Measurements from ENCODE around the gene RGS6. TPM values are rescaled to one million over a fixed set of nuclear protein-coding genes. Genes with fewer than 3 reads are reported as not detected.

RGS6 gene
- total RNA-seq, 2 experiments from 2014 or later: not detected

GRCh38 chr14:72010474-72010873 is 78.2 kb downstream of the RGS6 start:
- ATAC-seq (no peak), DNase-seq (no peak)
- H3K36me3 Mint-ChIP-seq (ENCODE audit: low read depth): no peaks in the 10 kb centered on the region
- POLR2A ChIA-PET: no interaction called here
- CTCF ChIA-PET: no interaction called here
- intact Hi-C loops (cut with micrococcal nuclease): no loop called here
- no peaks in the 10 kb centered on the region for H3K9me3 Mint-ChIP-seq
- no peak overlapping the region for H3K27ac Mint-ChIP-seq
- TF ChIP-seq CTCF (IDR thresholded peaks at IDR 0.05): no peak
- no peaks in the 10 kb centered on the region for H3K4me1 Mint-ChIP-seq (ENCODE audit: low read depth)
- H3K4me3 Mint-ChIP-seq: no peak overlapping the region
- H3K27me3 Mint-ChIP-seq: peaks cover 4% of the 10 kb centered on the region

- no peak for TF ChIP-seq CTCF (IDR thresholded peaks at IDR 0.05)
- Mint-ChIP-seq H3K27ac (no peak overlapping the region), H3K4me1 (ENCODE audit: low read depth) (no peaks in the 10 kb centered on the region), H3K27me3 (peaks cover 1% of the 10 kb centered on the region), H3K4me3 (no peak overlapping the region), H3K9me3 (no peaks in the 10 kb centered on the region), H3K36me3 (ENCODE audit: low read depth) (no peaks in the 10 kb centered on the region)
- DNase-seq: no peak
- POLR2A ChIA-PET: no interaction called here
- CTCF ChIA-PET: interaction anchor here (1.5 kb wide), 1 partner anchor 10 kb away, joined by 4 read pairs; no protein-coding TSS in a partner anchor
- no peak for ATAC-seq
- intact Hi-C loops (cut with micrococcal nuclease): no loop called here
These were observed 81.6 kb downstream of the RGS6 start for GRCh38 chr14:72013721-72014345.

DNA sequence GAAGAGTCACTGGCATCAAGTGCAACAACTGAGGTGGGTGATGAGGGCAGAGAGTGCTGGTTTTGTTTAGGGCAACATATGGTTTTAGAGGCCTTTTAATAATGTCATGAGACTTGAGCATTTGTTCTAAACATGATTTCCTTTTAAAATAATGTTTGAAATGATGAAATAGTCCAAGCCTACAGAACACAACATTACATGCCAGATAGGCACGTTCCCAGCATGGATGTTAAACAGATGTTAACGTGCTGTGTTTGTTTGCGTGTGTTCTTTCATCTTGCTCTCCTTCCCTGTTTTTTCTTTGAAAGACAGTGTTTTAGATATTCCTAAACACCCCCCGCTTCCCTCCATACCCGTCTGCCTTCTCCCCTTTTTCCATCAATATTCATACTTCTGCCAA is 82.3 kb downstream of the RGS6 start:
- ChIA-PET POLR2A (no interaction called here), CTCF (no interaction called here)
- DNase-seq (no peak), ATAC-seq (no peak)
- intact Hi-C loops (cut with micrococcal nuclease): no loop called here
- no peak overlapping the region for H3K4me3 Mint-ChIP-seq
- no peak overlapping the region for H3K27ac Mint-ChIP-seq
- H3K36me3 Mint-ChIP-seq (ENCODE audit: low read depth): no peaks in the 10 kb centered on the region
- H3K9me3 Mint-ChIP-seq: no peaks in the 10 kb centered on the region
- TF ChIP-seq CTCF (IDR thresholded peaks at IDR 0.05): no peak
- no peaks in the 10 kb centered on the region for H3K4me1 Mint-ChIP-seq (ENCODE audit: low read depth)
- H3K27me3 Mint-ChIP-seq: peaks cover 1% of the 10 kb centered on the region

DNA sequence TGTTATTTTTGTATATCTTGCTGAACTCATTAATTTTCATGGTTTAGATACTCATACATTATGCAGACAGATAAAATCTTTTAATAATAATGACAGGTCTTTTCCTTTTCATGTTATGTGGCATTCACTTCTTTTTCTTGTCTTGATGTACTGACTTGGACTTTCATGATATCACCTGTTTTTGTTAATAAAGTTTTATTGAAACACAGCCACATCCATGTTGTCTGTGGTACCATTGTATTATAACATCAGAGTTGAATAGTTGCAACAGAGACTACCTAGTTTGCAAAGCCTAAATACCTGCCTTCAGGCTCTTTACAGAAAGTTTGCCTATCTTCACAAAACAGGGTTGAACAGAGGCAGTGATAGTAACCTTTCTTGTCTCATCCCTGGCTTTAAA is 85.1 kb downstream of the RGS6 start:
- CTCF ChIA-PET: interaction anchor here (1.6 kb wide), 1 partner anchor 85 kb away, joined by 4 read pairs; the partner anchor contains the start of gene RGS6
- DNase-seq (no peak), ATAC-seq (no peak)
- Mint-ChIP-seq H3K4me1 (ENCODE audit: low read depth) (no peaks in the 10 kb centered on the region), H3K9me3 (no peaks in the 10 kb centered on the region), H3K4me3 (no peak overlapping the region), H3K36me3 (ENCODE audit: low read depth) (no peaks in the 10 kb centered on the region), H3K27me3 (peaks cover 8% of the 10 kb centered on the region), H3K27ac (no peak overlapping the region)
- intact Hi-C loops (cut with micrococcal nuclease): no loop called here
- POLR2A ChIA-PET: no interaction called here
- TF ChIP-seq CTCF (IDR thresholded peaks at IDR 0.05): no peak

GRCh38 chr14:72023128-72024042 is 91.2 kb downstream of the RGS6 start:
- H3K9me3 Mint-ChIP-seq: no peaks in the 10 kb centered on the region
- DNase-seq (no peak), ATAC-seq (no peak)
- no peaks in the 10 kb centered on the region for H3K36me3 Mint-ChIP-seq (ENCODE audit: low read depth)
- no peak overlapping the region for H3K27ac Mint-ChIP-seq
- intact Hi-C loops (cut with micrococcal nuclease): loop anchor here (5.0 kb wide), 1 partner anchor 399 kb away; no protein-coding TSS in a partner anchor
- no peak overlapping the region for H3K4me3 Mint-ChIP-seq
- peaks cover 18% of the 10 kb centered on the region for H3K27me3 Mint-ChIP-seq
- no peak for TF ChIP-seq CTCF (IDR thresholded peaks at IDR 0.05)
- POLR2A ChIA-PET: no interaction called here
- CTCF ChIA-PET: interaction anchor here (0.9 to 2.3 kb wide), 13 partner anchors 10 to 454 kb away, joined by 3 to 7 read pairs (median 3); no protein-coding TSS in a partner anchor
- peaks cover 5% of the 10 kb centered on the region for H3K4me1 Mint-ChIP-seq (ENCODE audit: low read depth)

Data from activated CD8-positive, alpha-beta T cell treated with anti-CD3 and anti-CD28 coated beads for 36 hours (primary cell).